ENCODE data around the gene LCLAT1. TPM values are rescaled to one million over a fixed set of nuclear protein-coding genes. Genes with fewer than 3 reads are reported as not detected.
A peak's percentile ranks its signal among the peaks of the same experiment; 100 is the strongest.
"Not testable (repeated sequence)": the region's sequence is repeated elsewhere in the genome, so short reads cannot be mapped to it uniquely, and the experiment has no call there.

Gene LCLAT1
- total RNA-seq, 4 donors from 2014 or later = 25.3 to 55.4 (median 43.1) TPM

GRCh38 chr2:30511122-30512083 lies 64.4 kb downstream of the LCLAT1 start:
- Histone ChIP-seq H3K27me3 (no peaks in the 10 kb centered on the region), H3K27ac (peak overlapping the region; percentile 36 to 61 (median 52)), H3K36me3 (no peaks in the 10 kb centered on the region), H3K4me3 (no peak overlapping the region), H3K9me3 (no peaks in the 10 kb centered on the region), H3K4me1 (peaks cover 19 to 57% (median 28%) of the 10 kb centered on the region in 3 donors)
- peak; percentile 86 for ATAC-seq
- TF ChIP-seq POLR2A (IDR thresholded peaks at IDR 0.05) (no peak), EP300 (IDR thresholded peaks at IDR 0.05) (no peak), POLR2AphosphoS5 (IDR thresholded peaks at IDR 0.05) (peak; percentile 71), CTCF (IDR thresholded peaks at IDR 0.05) (no peak)
- 24 to 35% methylated on average over 6 to 8 of the region's 8 CpGs for whole genome bisulfite sequencing, 2 donors (ENCODE audit: low coverage in 1 of 2)

DNA sequence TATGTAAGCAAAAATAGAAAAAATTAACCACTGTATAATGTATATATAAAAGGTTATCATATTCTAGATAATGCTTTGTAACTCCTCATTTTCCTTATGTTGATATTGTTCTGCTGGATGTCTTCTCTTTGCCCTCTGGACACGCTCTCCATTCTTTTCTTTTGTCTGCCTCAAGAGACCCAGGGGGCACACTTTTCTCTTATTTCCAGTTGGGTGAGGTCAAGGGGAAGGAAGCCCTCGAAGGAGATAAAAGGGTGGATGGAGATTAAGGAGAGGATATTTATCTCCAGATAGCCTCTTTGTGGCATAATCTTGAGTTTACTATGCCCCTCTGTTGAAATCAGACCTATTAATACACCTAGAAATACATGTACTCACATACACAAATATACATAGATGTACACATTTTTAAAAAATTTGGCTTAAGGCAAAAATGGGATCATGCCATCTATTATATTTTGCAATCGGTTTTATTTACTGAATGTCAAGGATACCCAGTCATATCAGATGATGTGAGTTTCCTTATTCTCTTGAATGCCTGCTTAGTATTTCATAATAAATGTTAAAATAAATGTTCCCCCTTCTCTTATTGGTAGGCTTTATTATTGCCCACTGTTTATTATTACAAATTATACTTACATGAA lies 65.3 kb downstream of the LCLAT1 start:
- no peaks in the 10 kb centered on the region for H3K9me3 ChIP-seq
- no peaks in the 10 kb centered on the region for H3K27me3 ChIP-seq
- no peak for TF ChIP-seq POLR2AphosphoS5 (IDR thresholded peaks at IDR 0.05)
- no peak for TF ChIP-seq EP300 (IDR thresholded peaks at IDR 0.05)
- TF ChIP-seq POLR2A (IDR thresholded peaks at IDR 0.05) = no peak
- TF ChIP-seq CTCF (IDR thresholded peaks at IDR 0.05) = no peak
- peaks cover 19 to 51% (median 28%) of the 10 kb centered on the region in 3 donors for H3K4me1 ChIP-seq
- WGBS, 2 donors (ENCODE audit: low coverage in 1 of 2) = 76 to 88% methylated on average over 2 to 3 of the region's 3 CpGs
- no peaks in the 10 kb centered on the region for H3K36me3 ChIP-seq
- no peak overlapping the region for H3K27ac ChIP-seq
- ATAC-seq = no peak
- H3K4me3 ChIP-seq = no peak overlapping the region

GRCh38 chr2:30513649-30514048 lies 66.6 kb downstream of the LCLAT1 start:
- not testable (repeated sequence) for H3K9me3 ChIP-seq, H3K27me3 ChIP-seq, H3K36me3 ChIP-seq, H3K4me3 ChIP-seq, ATAC-seq
- Histone ChIP-seq H3K4me1 (peaks cover 19 to 51% (median 28%) of the 10 kb centered on the region in 3 donors), H3K27ac (peak overlapping the region in 1 of 4 donors; percentile 1)
- WGBS, 2 donors (ENCODE audit: low coverage in 1 of 2) = 64 to 70% methylated on average over 4 of the region's 5 CpGs

- WGBS, 2 donors (ENCODE audit: low coverage in 1 of 2) = 23 to 29% methylated on average over 2 of the region's 2 CpGs
- peak overlapping the region in 2 of 4 donors; percentile 39 to 41 for H3K27ac ChIP-seq
- H3K9me3 ChIP-seq = peaks cover 0 to 8% (median 0%) of the 10 kb centered on the region in 3 donors
- no peak overlapping the region for H3K4me3 ChIP-seq
- H3K27me3 ChIP-seq = no peaks in the 10 kb centered on the region
- H3K4me1 ChIP-seq = peaks cover 19 to 51% (median 28%) of the 10 kb centered on the region in 3 donors
- no peak for TF ChIP-seq POLR2AphosphoS5 (IDR thresholded peaks at IDR 0.05)
- TF ChIP-seq CTCF (IDR thresholded peaks at IDR 0.05) = no peak
- no peak for TF ChIP-seq POLR2A (IDR thresholded peaks at IDR 0.05)
- no peak for TF ChIP-seq EP300 (IDR thresholded peaks at IDR 0.05)
- ATAC-seq = no peak
- peaks cover 0 to 6% of the 10 kb centered on the region in 2 donors for H3K36me3 ChIP-seq
These were observed 67.2 kb downstream of the LCLAT1 start for GRCh38 chr2:30514134-30514847.
